NT2/D1 (cell line): Measurements from ENCODE around the gene WDFY3.

ENCODE experiments used
- DNase-seq: peaks from one replicate; pipeline ENCODE4 v3.0.0-alpha.2; 2011; ENCODE audit warnings: low read depth, low spot score
- H3K27me3 ChIP-seq: 2 replicates; pipeline ENCODE4 v1.6.0; 2011; ENCODE audit warnings: mild to moderate bottlenecking; ENCODE audit not compliant: insufficient read length, insufficient read depth
- H3K36me3 ChIP-seq: 2 replicates; pipeline ENCODE4 v1.6.1; 2011; ENCODE audit warnings: mild to moderate bottlenecking, low read length, mixed read lengths; ENCODE audit not compliant: insufficient read depth, insufficient read length
- H3K4me1 ChIP-seq: 2 replicates; pipeline ENCODE4 v1.5.1; 2011; ENCODE audit not compliant: insufficient read depth, insufficient read length
- H3K4me3 ChIP-seq: 2 replicates; pipeline ENCODE4 v1.5.1; 2011; ENCODE audit warnings: low read depth; ENCODE audit not compliant: insufficient read length
- H3K9ac ChIP-seq: 2 replicates; pipeline ENCODE4 v1.6.0; 2011; ENCODE audit warnings: low read depth; ENCODE audit not compliant: insufficient read length
- H3K9me3 ChIP-seq: 2 replicates; pipeline ENCODE4 v1.5.1; 2011; ENCODE audit warnings: mild to moderate bottlenecking, low read length; ENCODE audit not compliant: insufficient read depth
- SUZ12 ChIP-seq: IDR thresholded peaks from 2 replicates; pipeline ENCODE4 v1.6.1; 2011; ENCODE audit not compliant: insufficient read length, insufficient read depth; ENCODE audit errors: extremely low read depth
- YY1 ChIP-seq: IDR thresholded peaks from 2 replicates; pipeline ENCODE4 v1.6.1; 2011; ENCODE audit not compliant: insufficient read length, insufficient read depth
- ZNF274 ChIP-seq: IDR thresholded peaks from 2 replicates; pipeline ENCODE4 v1.6.1; 2011; ENCODE audit warnings: mild to moderate bottlenecking, low read depth, low read length

WDFY3 gene

GRCh38 chr4:84958434-84958833 is 8.1 kb downstream of the WDFY3 start:
- no peak for DNase-seq
- H3K9ac ChIP-seq = no peak overlapping the region
- no peak overlapping the region for H3K4me3 ChIP-seq
- H3K36me3 ChIP-seq = no peaks in the 10 kb centered on the region
- H3K27me3 ChIP-seq = no peaks in the 10 kb centered on the region
- H3K9me3 ChIP-seq = no peaks in the 10 kb centered on the region
- no peaks in the 10 kb centered on the region for H3K4me1 ChIP-seq
- no peak for TF ChIP-seq YY1
- no peak for TF ChIP-seq SUZ12
- no peak for TF ChIP-seq ZNF274

GRCh38 chr4:84957514-84958420 is 8.7 kb downstream of the WDFY3 start:
- no peaks in the 10 kb centered on the region for H3K36me3 ChIP-seq
- no peak for DNase-seq

GRCh38 chr4:84956014-84956413 is 10.5 kb downstream of the WDFY3 start:
- no peak overlapping the region for H3K9ac ChIP-seq
- no peaks in the 10 kb centered on the region for H3K9me3 ChIP-seq
- H3K36me3 ChIP-seq = no peaks in the 10 kb centered on the region
- no peak for DNase-seq
- H3K4me3 ChIP-seq = no peak overlapping the region
- H3K27me3 ChIP-seq = no peaks in the 10 kb centered on the region
- H3K4me1 ChIP-seq = no peaks in the 10 kb centered on the region
- no peak for TF ChIP-seq SUZ12
- TF ChIP-seq ZNF274 = no peak
- TF ChIP-seq YY1 = no peak

More at GRCh38 chr4:84957514-84958420, 8.7 kb downstream of the WDFY3 start:
- TF ChIP-seq SUZ12 (no peak), YY1 (no peak), ZNF274 (no peak)
- no peaks in the 10 kb centered on the region for H3K9me3 ChIP-seq
- H3K4me3 ChIP-seq = no peak overlapping the region
- no peak overlapping the region for H3K9ac ChIP-seq
- no peaks in the 10 kb centered on the region for H3K27me3 ChIP-seq
- H3K4me1 ChIP-seq = no peaks in the 10 kb centered on the region

DNA sequence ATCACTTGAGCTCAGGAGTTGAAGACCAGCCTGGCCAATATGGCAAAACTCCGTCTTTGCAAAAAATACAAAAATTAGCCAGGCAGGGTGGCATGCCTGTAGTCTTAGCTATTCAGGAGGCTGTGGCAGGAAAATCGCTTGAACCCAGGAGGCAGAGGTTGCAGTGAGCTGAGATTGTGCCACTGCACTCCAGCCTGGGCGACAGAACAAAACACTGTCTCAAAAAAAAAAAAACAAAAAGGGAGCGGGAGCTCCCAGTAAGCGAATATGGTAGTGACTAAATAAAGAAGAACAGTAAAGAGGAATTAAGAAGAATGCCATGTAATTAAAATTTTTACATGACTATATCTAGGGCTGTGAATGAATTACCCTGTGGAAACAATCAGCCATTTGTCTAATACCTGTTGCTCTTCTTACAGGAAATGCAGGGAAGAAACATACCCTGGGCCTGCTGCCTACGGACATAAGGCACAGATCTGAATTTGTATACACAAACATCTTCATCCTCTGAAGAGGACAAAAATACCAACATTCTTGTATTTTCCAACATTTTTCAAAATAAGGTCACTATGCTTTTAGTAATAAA is 11.4 kb downstream of the WDFY3 start:
- Histone ChIP-seq H3K4me3 (no peak overlapping the region), H3K4me1 (no peaks in the 10 kb centered on the region)
- DNase-seq = no peak

DNA sequence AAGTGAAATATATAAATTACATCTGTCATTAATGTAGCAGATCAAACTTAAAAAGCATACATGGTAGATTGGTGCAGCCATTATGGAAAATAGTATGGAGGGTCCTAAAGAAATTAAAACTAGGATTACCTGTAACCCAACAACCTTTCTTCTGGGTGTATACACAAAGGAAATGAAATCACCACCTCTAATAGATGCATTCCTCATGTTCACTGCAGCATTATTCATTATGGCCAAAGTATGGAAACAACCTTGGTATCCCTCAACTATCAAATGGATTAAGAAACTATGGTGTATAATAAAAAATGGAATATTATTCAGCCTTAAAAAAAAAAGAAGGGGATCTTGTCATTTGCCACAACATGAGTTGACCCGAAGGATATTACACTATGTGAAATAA is 13.7 kb downstream of the WDFY3 start:
- no peaks in the 10 kb centered on the region for H3K9me3 ChIP-seq
- no peaks in the 10 kb centered on the region for H3K36me3 ChIP-seq
- TF ChIP-seq SUZ12 (no peak), ZNF274 (no peak), YY1 (no peak)
- H3K4me1 ChIP-seq = no peaks in the 10 kb centered on the region
- DNase-seq = no peak
- H3K4me3 ChIP-seq = no peak overlapping the region
- no peaks in the 10 kb centered on the region for H3K27me3 ChIP-seq
- no peak overlapping the region for H3K9ac ChIP-seq

More for the DNA sequence above, 11.4 kb downstream of the WDFY3 start:
- Histone ChIP-seq H3K36me3 (no peaks in the 10 kb centered on the region), H3K9ac (no peak overlapping the region), H3K9me3 (no peaks in the 10 kb centered on the region), H3K27me3 (no peaks in the 10 kb centered on the region)
- TF ChIP-seq SUZ12 (no peak), YY1 (no peak), ZNF274 (no peak)

DNA sequence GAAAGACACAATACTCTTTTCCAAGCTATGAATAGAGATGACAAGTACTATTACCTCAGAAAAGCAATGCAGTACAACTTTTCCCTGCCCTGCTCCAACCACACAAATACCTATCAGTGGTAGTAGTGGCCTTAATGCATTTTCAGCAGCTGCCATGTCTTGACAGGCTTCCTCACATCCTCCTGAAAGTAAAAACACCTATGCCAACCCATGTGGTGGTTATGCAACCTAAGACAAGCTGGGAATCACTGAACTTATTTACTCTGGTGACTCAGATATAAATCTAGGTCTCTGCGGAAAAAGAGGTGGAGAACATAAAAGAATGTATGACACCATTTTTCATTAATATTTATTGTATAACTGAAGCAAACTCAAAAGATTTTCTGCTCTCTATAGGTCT is 14.5 kb downstream of the WDFY3 start:
- TF ChIP-seq ZNF274 = no peak
- TF ChIP-seq SUZ12 = no peak
- TF ChIP-seq YY1 = no peak
- DNase-seq = no peak
- Histone ChIP-seq H3K4me1 (no peaks in the 10 kb centered on the region), H3K4me3 (no peak overlapping the region), H3K27me3 (no peaks in the 10 kb centered on the region), H3K9ac (no peak overlapping the region), H3K36me3 (no peaks in the 10 kb centered on the region), H3K9me3 (no peaks in the 10 kb centered on the region)

DNA sequence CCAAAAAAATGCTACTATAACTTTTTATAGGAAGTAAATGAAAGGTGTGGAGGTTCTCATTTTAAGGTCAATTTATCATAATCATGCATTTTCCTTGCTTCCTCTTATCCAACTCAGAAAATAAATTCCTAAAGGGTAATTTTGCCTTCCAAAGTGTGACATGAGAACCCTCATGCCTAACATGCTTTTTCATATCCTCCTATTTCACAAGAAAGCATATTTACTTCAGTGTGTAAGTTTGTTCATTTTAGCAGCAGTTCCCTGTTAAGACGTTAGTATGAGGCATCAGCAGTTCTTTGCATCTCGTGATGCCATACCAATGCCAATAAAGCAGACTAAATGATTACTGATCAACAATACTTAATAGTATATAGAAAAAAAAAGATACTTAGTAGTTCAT is 18.4 kb downstream of the WDFY3 start:
- H3K36me3 ChIP-seq = no peaks in the 10 kb centered on the region
- H3K27me3 ChIP-seq = no peaks in the 10 kb centered on the region
- no peak overlapping the region for H3K9ac ChIP-seq
- no peak for DNase-seq
- H3K9me3 ChIP-seq = no peaks in the 10 kb centered on the region
- no peak overlapping the region for H3K4me3 ChIP-seq
- H3K4me1 ChIP-seq = no peaks in the 10 kb centered on the region
- no peak for TF ChIP-seq SUZ12
- TF ChIP-seq YY1 = no peak
